Lung (tissue), 12 donors: ENCODE results near the gene RHOT2. TPM values are rescaled to one million over a fixed set of nuclear protein-coding genes. Genes with fewer than 3 reads are reported as not detected.
"Not testable (repeated sequence)": the region's sequence is repeated elsewhere in the genome, so short reads cannot be mapped to it uniquely, and the experiment has no call there.

Experiments
- ATAC-seq: fragments of 200-7000 bp; cut with Tn5 transposase; one replicate; pipeline ENCODE4 v1.9.1; 2020; ENCODE audit warnings: moderate number of reproducible peaks; ENCODE audit not compliant: insufficient read depth, low FRiP score
- DNase-seq, 3 donors: peaks; one replicate each; pipeline ENCODE4 v3.0.0-alpha.2; 2013 to 2017
- H3K27ac ChIP-seq, 2 donors: one replicate each; pipeline ENCODE4 v1.5.1; 2013; ENCODE audit warnings: mild to moderate bottlenecking in 2 of 2, moderate library complexity in 2 of 2, control low read depth in 1 of 2, inconsistent platforms in 1 of 2, low read depth in 1 of 2, low read length in 1 of 2
- H3K27me3 ChIP-seq, 3 donors: one replicate each; pipeline ENCODE4 v1.5.1; 2013; ENCODE audit warnings: low read length in 2 of 3; ENCODE audit not compliant: control insufficient read depth in 3 of 3, insufficient read depth in 3 of 3
- H3K36me3 ChIP-seq, 4 donors: one replicate each; pipeline ENCODE4 v1.5.1; 2013; ENCODE audit warnings: low read length in 4 of 4, mild to moderate bottlenecking in 1 of 4, moderate library complexity in 1 of 4; ENCODE audit not compliant: control insufficient read depth in 4 of 4, insufficient read depth in 4 of 4
- H3K4me1 ChIP-seq, 5 donors: one replicate each; pipeline ENCODE4 v1.5.1; 2013; ENCODE audit warnings: low read length in 5 of 5, mild to moderate bottlenecking in 2 of 5, moderate library complexity in 1 of 5; ENCODE audit not compliant: control insufficient read depth in 5 of 5, insufficient read depth in 5 of 5
- H3K4me3 ChIP-seq: one replicate; pipeline ENCODE4 v1.5.1; 2013; ENCODE audit warnings: mild to moderate bottlenecking, control low read depth, moderate library complexity
- H3K9ac ChIP-seq, 2 donors: one replicate each; pipeline ENCODE4 v1.5.1; 2013; ENCODE audit warnings: low read length in 2 of 2, control low read depth in 1 of 2; ENCODE audit not compliant: insufficient read depth in 1 of 2
- H3K9me3 ChIP-seq, 4 donors: one replicate each; pipeline ENCODE4 v1.5.1; 2013; ENCODE audit warnings: low read length in 3 of 4, mild to moderate bottlenecking in 1 of 4, moderate library complexity in 1 of 4; ENCODE audit not compliant: control insufficient read depth in 4 of 4, insufficient read depth in 3 of 4
- WGBS, 2 donors: extraction: QIAGEN DNeasy Blood & Tissue Kit; methylation state at CpG; one replicate each; pipeline ENCODE4 v1.1.7; 2013; 5-methylcytosine and 5-hydroxymethylcytosine counted together
- polyA plus RNA-seq, 2 donors: library from polyadenylated mRNA; stranded (reverse); fragments of 200-250 nt; gene quantifications; one replicate each; pipeline ENCODE4 v1.2.1, GENCODE V29; 2013
- total RNA-seq, 2 donors: library from RNA; depleted of rRNA in 1 of 2; stranded (reverse); fragments of >200 nt in 1 of 2; gene quantifications; one replicate each; pipeline ENCODE4 v1.2.1, GENCODE V29; 2014 to 2021
- TF ChIP-seq, protein P1 (sequence below): IDR thresholded peaks from 2 replicates; pipeline ENCODE4 v1.5.1; 2012; ENCODE audit warnings: mild to moderate bottlenecking; ENCODE audit errors: control extremely low read depth, extremely low read depth
- donor health status: control.
- donor health status: control.
- donor health status: Bipolar disorder and iron deficiency.
- donor health status: healthy.
- donor health status: DM: yes; HTN: yes; CAD: no.

Gene RHOT2
- total and polyA plus RNA-seq, 4 donors = 40.5 to 121 (median 115) TPM

DNA sequence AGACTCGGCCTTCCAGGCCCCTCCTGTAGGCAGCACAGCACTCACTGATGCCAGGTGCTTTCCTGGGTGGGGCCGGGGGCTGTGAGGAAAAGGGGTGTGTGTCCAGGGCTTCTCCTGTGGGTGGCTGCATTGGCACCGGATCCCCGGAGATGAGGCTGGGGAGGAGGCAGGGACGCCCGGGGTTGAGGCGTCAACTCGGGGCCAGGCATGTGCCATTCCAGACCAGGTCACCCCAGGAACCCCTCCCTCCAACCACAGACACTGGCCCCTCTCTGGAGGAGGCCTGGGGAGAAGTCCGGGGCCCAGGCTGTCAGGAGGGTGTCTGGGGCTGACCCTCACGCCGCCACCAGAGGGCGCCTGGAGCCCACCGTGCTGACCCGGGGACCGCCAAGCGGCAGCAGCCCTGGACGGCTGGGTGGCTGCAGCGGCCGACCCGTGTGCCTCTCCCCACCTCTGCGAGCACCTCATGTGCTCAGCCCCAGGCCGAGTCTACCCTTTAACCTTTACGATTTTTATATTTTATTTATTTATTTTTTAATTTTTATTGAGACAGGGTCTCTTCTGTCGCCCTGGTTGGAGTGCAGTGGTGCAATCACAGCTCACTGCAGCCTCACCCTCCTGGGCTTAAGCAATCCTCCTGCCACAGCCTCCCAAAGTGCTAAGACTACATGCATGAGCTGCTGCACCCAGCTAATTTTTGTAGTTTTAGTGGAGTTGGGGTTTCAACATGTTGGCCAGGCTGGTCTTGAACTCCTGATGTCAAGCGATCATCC lies 43.8 kb downstream of the RHOT2 start:
- H3K36me3 ChIP-seq = no peaks in the 10 kb centered on the region
- H3K27ac ChIP-seq = no peak overlapping the region
- H3K9me3 ChIP-seq = peaks cover 0 to 5% (median 0%) of the 10 kb centered on the region in 4 donors
- no peak overlapping the region for H3K4me3 ChIP-seq
- H3K4me1 ChIP-seq = peaks cover 0 to 13% (median 8%) of the 10 kb centered on the region in 5 donors
- DNase-seq (peak; percentile 55 to 79 (median 65)), ATAC-seq (peak; percentile 62)
- no peak overlapping the region for H3K9ac ChIP-seq
- WGBS, 2 donors = 11 to 15% methylated on average over 22 to 25 of the region's 25 CpGs
- peaks cover 3 to 34% (median 10%) of the 10 kb centered on the region in 3 donors for H3K27me3 ChIP-seq
- TF ChIP-seq, protein P1, sequence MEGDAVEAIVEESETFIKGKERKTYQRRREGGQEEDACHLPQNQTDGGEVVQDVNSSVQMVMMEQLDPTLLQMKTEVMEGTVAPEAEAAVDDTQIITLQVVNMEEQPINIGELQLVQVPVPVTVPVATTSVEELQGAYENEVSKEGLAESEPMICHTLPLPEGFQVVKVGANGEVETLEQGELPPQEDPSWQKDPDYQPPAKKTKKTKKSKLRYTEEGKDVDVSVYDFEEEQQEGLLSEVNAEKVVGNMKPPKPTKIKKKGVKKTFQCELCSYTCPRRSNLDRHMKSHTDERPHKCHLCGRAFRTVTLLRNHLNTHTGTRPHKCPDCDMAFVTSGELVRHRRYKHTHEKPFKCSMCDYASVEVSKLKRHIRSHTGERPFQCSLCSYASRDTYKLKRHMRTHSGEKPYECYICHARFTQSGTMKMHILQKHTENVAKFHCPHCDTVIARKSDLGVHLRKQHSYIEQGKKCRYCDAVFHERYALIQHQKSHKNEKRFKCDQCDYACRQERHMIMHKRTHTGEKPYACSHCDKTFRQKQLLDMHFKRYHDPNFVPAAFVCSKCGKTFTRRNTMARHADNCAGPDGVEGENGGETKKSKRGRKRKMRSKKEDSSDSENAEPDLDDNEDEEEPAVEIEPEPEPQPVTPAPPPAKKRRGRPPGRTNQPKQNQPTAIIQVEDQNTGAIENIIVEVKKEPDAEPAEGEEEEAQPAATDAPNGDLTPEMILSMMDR = peak; percentile 94

DNA sequence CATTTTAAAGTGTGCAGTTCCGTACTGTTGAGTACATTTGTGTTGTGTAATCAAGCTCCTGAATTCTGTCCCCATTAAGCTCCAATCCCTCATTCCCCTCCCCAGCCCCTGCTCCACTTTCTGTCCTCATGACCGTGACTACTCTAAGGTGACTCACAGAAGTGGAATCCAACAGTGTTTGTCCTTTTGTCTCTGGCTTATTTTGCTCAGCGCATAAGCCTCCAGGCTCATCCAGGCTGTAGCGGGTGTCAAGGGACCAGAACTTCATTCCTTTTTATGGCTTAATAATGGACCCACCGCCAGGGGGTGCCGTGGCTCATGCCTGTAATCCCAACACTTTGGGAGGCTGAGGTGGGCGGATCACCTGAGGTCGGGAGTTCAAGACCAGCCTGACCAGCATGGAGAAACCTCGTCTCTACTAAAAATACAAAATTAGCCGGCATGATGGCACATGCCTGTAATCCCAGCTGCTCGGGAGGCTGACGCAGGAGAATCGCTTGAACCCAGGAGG lies 44.9 kb downstream of the RHOT2 start:
- H3K9me3 ChIP-seq, H3K27ac ChIP-seq, H3K9ac ChIP-seq, H3K36me3 ChIP-seq, ATAC-seq, H3K4me3 ChIP-seq, DNase-seq: not testable (repeated sequence)
- Histone ChIP-seq H3K4me1 (peaks cover 0 to 14% (median 8%) of the 10 kb centered on the region in 5 donors), H3K27me3 (peaks cover 2 to 24% (median 3%) of the 10 kb centered on the region in 3 donors)
- 51 to 56% methylated on average over 13 of the region's 13 CpGs for WGBS, 2 donors

DNA sequence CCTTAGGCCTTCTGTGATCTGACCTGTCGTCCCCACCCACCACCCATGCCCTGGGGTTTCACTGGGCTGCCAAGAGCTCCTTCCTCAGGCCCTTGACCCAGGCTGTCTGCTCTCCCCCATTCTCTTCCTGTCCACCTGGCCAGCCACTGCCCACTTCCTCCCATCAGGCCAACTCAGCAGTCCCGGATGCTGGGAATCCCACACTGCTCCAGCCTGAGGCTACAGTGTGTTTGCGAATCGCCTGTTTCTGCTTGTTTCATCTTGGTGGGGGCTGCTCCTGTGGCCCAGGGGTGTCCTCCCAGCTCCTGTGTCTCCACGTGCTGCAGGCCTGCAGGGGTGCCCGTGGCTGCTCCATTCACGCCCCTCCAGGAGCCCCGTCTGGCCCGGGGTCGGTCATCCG lies 46.1 kb downstream of the RHOT2 start:
- TF ChIP-seq, protein P1 = no peak
- ATAC-seq = no peak
- Histone ChIP-seq H3K4me1 (peaks cover 0 to 14% (median 8%) of the 10 kb centered on the region in 5 donors), H3K27ac (no peak overlapping the region), H3K9me3 (no peaks in the 10 kb centered on the region), H3K36me3 (no peaks in the 10 kb centered on the region), H3K9ac (no peak overlapping the region), H3K27me3 (peaks cover 0 to 12% (median 3%) of the 10 kb centered on the region in 3 donors), H3K4me3 (no peak overlapping the region)
- WGBS, 2 donors = 64 to 68% methylated on average over 9 to 11 of the region's 11 CpGs
- DNase-seq = no peak
